H9 (cell line): ENCODE measurements around the gene FGD5. TPM values are rescaled to one million over a fixed set of nuclear protein-coding genes. Genes with fewer than 3 reads are reported as not detected.
A peak's percentile ranks its signal among the peaks of the same experiment; 100 is the strongest.

Experiments used
- DNase-seq: peaks from one replicate; pipeline ENCODE4 v3.0.0-alpha.2; 2017
- H2AFZ ChIP-seq: one replicate; pipeline ENCODE4 v1.6.1; 2013; ENCODE audit warnings: mild to moderate bottlenecking, low read length, control low read depth, moderate library complexity
- H2AK5ac ChIP-seq: 2 replicates; pipeline ENCODE4 v1.6.1; 2013; ENCODE audit warnings: low read length, control low read depth, mixed read lengths; ENCODE audit not compliant: insufficient read length
- H2BK120ac ChIP-seq: one replicate; pipeline ENCODE4 v1.6.1; 2013; ENCODE audit warnings: low read depth, mild to moderate bottlenecking, low read length, control low read depth, inconsistent platforms; ENCODE audit not compliant: poor library complexity, severe bottlenecking
- H2BK12ac ChIP-seq: 2 replicates; pipeline ENCODE4 v1.6.1; 2013; ENCODE audit warnings: low read length, control low read depth, mixed read lengths, low read depth; ENCODE audit not compliant: insufficient read length
- H2BK15ac ChIP-seq: 2 replicates; pipeline ENCODE4 v1.6.1; 2013; ENCODE audit warnings: low read depth, low read length, control low read depth
- H2BK20ac ChIP-seq: one replicate; pipeline ENCODE4 v1.6.1; 2013; ENCODE audit warnings: low read depth, mild to moderate bottlenecking, low read length, control low read depth, inconsistent platforms; ENCODE audit not compliant: poor library complexity, severe bottlenecking
- H2BK5ac ChIP-seq: 2 replicates; pipeline ENCODE4 v1.6.1; 2013; ENCODE audit warnings: low read length, control low read depth, mixed read lengths; ENCODE audit not compliant: insufficient read length
- H3K14ac ChIP-seq: 2 replicates; pipeline ENCODE4 v1.6.1; 2013; ENCODE audit warnings: low read length, control low read depth; ENCODE audit not compliant: insufficient read depth
- H3K18ac ChIP-seq: 2 replicates; pipeline ENCODE4 v1.6.1; 2013; ENCODE audit warnings: low read depth, mild to moderate bottlenecking, mixed read lengths, low read length, control low read depth; ENCODE audit not compliant: insufficient read length
- H3K23ac ChIP-seq: 2 replicates; pipeline ENCODE4 v1.6.1; 2013; ENCODE audit warnings: low read length, control low read depth, mixed read lengths, low read depth; ENCODE audit not compliant: insufficient read length
- H3K23me2 ChIP-seq: 2 replicates; pipeline ENCODE4 v1.6.1; 2013; ENCODE audit warnings: low read depth, mild to moderate bottlenecking, mixed read lengths, low read length, control low read depth; ENCODE audit not compliant: insufficient read length, poor library complexity, severe bottlenecking
- H3K27ac ChIP-seq: 2 replicates; pipeline ENCODE4 v1.5.1; 2013; ENCODE audit warnings: low read length, control low read depth, mixed read lengths, low read depth; ENCODE audit not compliant: insufficient read length
- H3K27me3 ChIP-seq: 2 replicates; pipeline ENCODE4 v1.6.1; 2013; ENCODE audit warnings: low read length, control low read depth, inconsistent platforms; ENCODE audit not compliant: insufficient read depth
- H3K4ac ChIP-seq: 2 replicates; pipeline ENCODE4 v1.6.1; 2013; ENCODE audit warnings: low read depth, mild to moderate bottlenecking, control low read depth, inconsistent platforms, low read length, moderate library complexity
- H3K4me1 ChIP-seq: 2 replicates; pipeline ENCODE4 v1.6.1; 2013; ENCODE audit warnings: low read length, control low read depth, inconsistent platforms; ENCODE audit not compliant: insufficient read depth
- H3K4me2 ChIP-seq: 2 replicates; pipeline ENCODE4 v1.6.1; 2013; ENCODE audit warnings: low read length, control low read depth, mixed read lengths; ENCODE audit not compliant: insufficient read length, insufficient read depth
- H3K56ac ChIP-seq: 2 replicates; pipeline ENCODE4 v1.6.1; 2013; ENCODE audit warnings: low read depth, mild to moderate bottlenecking, mixed read lengths, low read length, control low read depth; ENCODE audit not compliant: insufficient read length
- H3K79me1 ChIP-seq: 2 replicates; pipeline ENCODE4 v1.6.1; 2013; ENCODE audit warnings: low read depth, mild to moderate bottlenecking, moderate library complexity, low read length, control low read depth, inconsistent platforms; ENCODE audit not compliant: insufficient read depth, poor library complexity, severe bottlenecking
- H3K79me2 ChIP-seq: 2 replicates; pipeline ENCODE4 v1.6.1; 2013; ENCODE audit warnings: low read length, control low read depth, inconsistent platforms; ENCODE audit not compliant: insufficient read depth
- H3K9ac ChIP-seq: 2 replicates; pipeline ENCODE4 v1.6.1; 2013; ENCODE audit warnings: low read length, control low read depth, mixed read lengths; ENCODE audit not compliant: insufficient read length; ENCODE audit errors: extremely low read depth
- H3K9me3 ChIP-seq: one replicate; pipeline ENCODE4 v1.6.1; 2013; ENCODE audit warnings: low read depth, low read length, inconsistent platforms; ENCODE audit not compliant: control insufficient read depth
- H3T11ph ChIP-seq: one replicate; pipeline ENCODE4 v1.6.1; 2013; ENCODE audit warnings: mild to moderate bottlenecking, low read length, control low read depth, inconsistent platforms
- H4K20me1 ChIP-seq: one replicate; pipeline ENCODE4 v1.6.1; 2013; ENCODE audit not compliant: control insufficient read depth, insufficient read length, insufficient read depth
- H4K5ac ChIP-seq: 2 replicates; pipeline ENCODE4 v1.6.1; 2013; ENCODE audit warnings: low read depth, mild to moderate bottlenecking, mixed read lengths, low read length, control low read depth; ENCODE audit not compliant: insufficient read length
- H4K8ac ChIP-seq: replicated peaks from 2 replicates; pipeline ENCODE4 v1.6.1; 2013; ENCODE audit warnings: low read length, control low read depth, mixed read lengths, low read depth; ENCODE audit not compliant: insufficient read length
- H4K91ac ChIP-seq: 2 replicates; pipeline ENCODE4 v1.6.1; 2013; ENCODE audit warnings: low read depth, mild to moderate bottlenecking, moderate library complexity, mixed read lengths, low read length, control low read depth; ENCODE audit not compliant: insufficient read length
- H3K27ac Mint-ChIP-seq, 3 experiments: 2 replicates in 2 of 3; 3 replicates in 1 of 3; pipeline ENCODE4 v1.8.0; 2020 to 2021; ENCODE audit warnings: mixed read lengths in 3 of 3, mild to moderate bottlenecking in 1 of 3, moderate library complexity in 1 of 3
- H3K27me3 Mint-ChIP-seq: 2 replicates; pipeline ENCODE4 v1.8.0; 2021; ENCODE audit warnings: low read depth, mild to moderate bottlenecking, moderate library complexity, mixed read lengths
- H3K36me3 Mint-ChIP-seq, 3 experiments: 2 replicates in 2 of 3; 3 replicates in 1 of 3; pipeline ENCODE4 v1.8.0; 2020 to 2021; ENCODE audit warnings: low read depth in 3 of 3, mixed read lengths in 3 of 3; ENCODE audit not compliant: insufficient read depth in 1 of 3
- H3K4me1 Mint-ChIP-seq, 2 experiments: 2 replicates each; pipeline ENCODE4 v1.8.0; 2020; ENCODE audit warnings: mixed read lengths in 2 of 2
- H3K4me3 Mint-ChIP-seq, 2 experiments: 2 replicates in 1 of 2; 3 replicates in 1 of 2; pipeline ENCODE4 v1.8.0; 2020 to 2021; ENCODE audit warnings: mild to moderate bottlenecking in 2 of 2, mixed read lengths in 2 of 2, moderate library complexity in 1 of 2
- H3K9me3 Mint-ChIP-seq, 2 experiments: 2 replicates in 1 of 2; 3 replicates in 1 of 2; pipeline ENCODE4 v1.8.0; 2020; ENCODE audit warnings: mild to moderate bottlenecking in 2 of 2, mixed read lengths in 2 of 2, moderate library complexity in 1 of 2
- CTCF ChIP-seq: fragments of 200-600 bp; sonication (generic); conservative IDR thresholded peaks from 3 replicates; pipeline ENCODE4 v1.8.0; 2021; ENCODE audit warnings: antibody characterized with exemption, mild to moderate bottlenecking
- WGBS: extraction: QIAGEN DNeasy Blood & Tissue Kit; methylation state at CpG from one replicate; pipeline ENCODE4 v1.1.7; 2013; ENCODE audit warnings: missing lambda C conversion rate, low lambda C conversion rate, mixed read lengths; ENCODE audit not compliant: insufficient read length; ENCODE audit errors: extremely low coverage; 5-methylcytosine and 5-hydroxymethylcytosine counted together
- total RNA-seq: library from RNA; stranded (reverse); gene quantifications from 2 replicates; pipeline ENCODE4 v1.2.1, GENCODE V29; 2021

The FGD5 gene
- total RNA-seq, 1 experiment from 2014 or later = 7.8 TPM

GRCh38 chr3:14823910-14824629 lies 5.3 kb downstream of the FGD5 start:
- Mint-ChIP-seq H3K27me3 (peaks cover 4% of the 10 kb centered on the region), H3K36me3 (peaks cover 6 to 13% (median 7%) of the 10 kb centered on the region in 3 experiments; a peak in 6 of 7 replicates), H3K9me3 (no peaks in the 10 kb centered on the region), H3K27ac (peak overlapping the region in 2 of 3 experiments; percentile 32 to 73; a peak in 2 of 7 replicates), H3K4me3 (no peak overlapping the region), H3K4me1 (peaks cover 19 to 29% of the 10 kb centered on the region in 2 experiments)
- Histone ChIP-seq H4K91ac (no peak overlapping the region), H3K27me3 (no peaks in the 10 kb centered on the region), H3K18ac (no peak overlapping the region), H2AK5ac (no peak overlapping the region), H2BK20ac (no peak overlapping the region), H3K9ac (no peak overlapping the region), H4K5ac (no peak overlapping the region), H2BK5ac (no peak overlapping the region), H3K27ac (no peak overlapping the region), H3K14ac (no peak overlapping the region; the same call in 1 of the 2 replicates), H3K4me1 (no peaks in the 10 kb centered on the region; the same call in 1 of the 2 replicates), H2BK15ac (no peak overlapping the region), H3K23ac (no peak overlapping the region), H3K79me2 (no peaks in the 10 kb centered on the region), H4K20me1 (no peaks in the 10 kb centered on the region), H3K9me3 (no peaks in the 10 kb centered on the region), H2AFZ (no peak overlapping the region), H4K8ac (no peak overlapping the region), H3K4ac (no peak overlapping the region), H3K23me2 (no peaks in the 10 kb centered on the region), H2BK120ac (no peak overlapping the region), H3T11ph (no peak overlapping the region), H2BK12ac (no peak overlapping the region), H3K4me2 (no peak overlapping the region), H3K79me1 (no peaks in the 10 kb centered on the region), H3K56ac (no peak overlapping the region)
- no CpG with 5 or more reads among the region's 13 CpGs for WGBS
- DNase-seq = no peak
- TF ChIP-seq CTCF = no peak
